ENCODE results near the gene MOB3C.
"Not testable (repeated sequence)": the region's sequence is repeated elsewhere in the genome, so short reads cannot be mapped to it uniquely, and the experiment has no call there.

GRCh38 chr1:46660116-46660515 lies 43.5 kb upstream of the MOB3C start:
- TF ChIP-seq CTCF (conservative IDR thresholded peaks at IDR 0.05; ENCODE audit: low read depth, low read length); NFE2L2 (IDR thresholded peaks at IDR 0.05; ENCODE audit: low read depth, low read length); POLR2A (IDR thresholded peaks at IDR 0.05; ENCODE audit: low read depth, low read length); RFX5 (IDR thresholded peaks at IDR 0.05; ENCODE audit: low read depth, low read length); USF2 (IDR thresholded peaks at IDR 0.05; ENCODE audit: low read depth, low read length); FOS (IDR thresholded peaks at IDR 0.05; ENCODE audit: low read depth, low read length); RAD21 (IDR thresholded peaks at IDR 0.05; ENCODE audit: low read length): not testable (repeated sequence)
- TF ChIP-seq, protein P1, sequence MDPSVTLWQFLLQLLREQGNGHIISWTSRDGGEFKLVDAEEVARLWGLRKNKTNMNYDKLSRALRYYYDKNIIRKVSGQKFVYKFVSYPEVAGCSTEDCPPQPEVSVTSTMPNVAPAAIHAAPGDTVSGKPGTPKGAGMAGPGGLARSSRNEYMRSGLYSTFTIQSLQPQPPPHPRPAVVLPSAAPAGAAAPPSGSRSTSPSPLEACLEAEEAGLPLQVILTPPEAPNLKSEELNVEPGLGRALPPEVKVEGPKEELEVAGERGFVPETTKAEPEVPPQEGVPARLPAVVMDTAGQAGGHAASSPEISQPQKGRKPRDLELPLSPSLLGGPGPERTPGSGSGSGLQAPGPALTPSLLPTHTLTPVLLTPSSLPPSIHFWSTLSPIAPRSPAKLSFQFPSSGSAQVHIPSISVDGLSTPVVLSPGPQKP (IDR thresholded peaks at IDR 0.05; ENCODE audit: borderline replicate concordance, low read depth, low read length), result not testable (repeated sequence)

Measured in IMR-90 (cell line).